Activated naive CD4-positive, alpha-beta T cell treated with anti-CD3 and anti-CD28 coated beads for 36 hours (primary cell): ENCODE results near the gene CANX. TPM values are rescaled to one million over a fixed set of nuclear protein-coding genes. Genes with fewer than 3 reads are reported as not detected.
A peak's percentile ranks its signal among the peaks of the same experiment; 100 is the strongest.

Experiments
- CTCF ChIA-PET: fragments of 350-600 bp; sonication (Branson Sonifier 250); formaldehyde crosslinking; loops from one replicate; lab custom pipeline; 2021; ENCODE audit warnings: antibody characterized with exemption; lab: Charles Lee
- DNase-seq: peaks from one replicate; pipeline ENCODE4 v3.0.0-alpha.2; 2020
- H3K27ac Mint-ChIP-seq: one replicate; pipeline ENCODE4 v1.8.0; 2021; ENCODE audit warnings: mild to moderate bottlenecking, mixed read lengths
- H3K27me3 Mint-ChIP-seq: one replicate; pipeline ENCODE4 v1.8.0; 2021; ENCODE audit warnings: low read depth, mixed read lengths
- H3K36me3 Mint-ChIP-seq: one replicate; pipeline ENCODE4 v1.8.0; 2021; ENCODE audit warnings: low read depth, mixed read lengths
- H3K4me1 Mint-ChIP-seq: one replicate; pipeline ENCODE4 v1.8.0; 2021; ENCODE audit warnings: low read depth, mixed read lengths
- H3K4me3 Mint-ChIP-seq: one replicate; pipeline ENCODE4 v1.8.0; 2021; ENCODE audit warnings: mild to moderate bottlenecking, moderate library complexity, mixed read lengths
- H3K9me3 Mint-ChIP-seq: one replicate; pipeline ENCODE4 v1.8.0; 2021; ENCODE audit warnings: mixed read lengths
- intact Hi-C: fragments of 100-400 bp; cut with micrococcal nuclease; formaldehyde crosslinking; loops from one replicate; pipeline ENCODE4 v1.15.1; 2023
- total RNA-seq, 2 experiments: library from RNA; stranded (reverse); gene quantifications; one replicate each; pipeline ENCODE4 v1.2.3, GENCODE V29; 2021

CANX gene
- total RNA-seq, 2 experiments from 2014 or later: 398 to 455 TPM

GRCh38 chr5:179716286-179716685 is 17.5 kb downstream of the CANX start:
- intact Hi-C loops: no loop called here
- no peak overlapping the region for H3K27ac Mint-ChIP-seq

DNA sequence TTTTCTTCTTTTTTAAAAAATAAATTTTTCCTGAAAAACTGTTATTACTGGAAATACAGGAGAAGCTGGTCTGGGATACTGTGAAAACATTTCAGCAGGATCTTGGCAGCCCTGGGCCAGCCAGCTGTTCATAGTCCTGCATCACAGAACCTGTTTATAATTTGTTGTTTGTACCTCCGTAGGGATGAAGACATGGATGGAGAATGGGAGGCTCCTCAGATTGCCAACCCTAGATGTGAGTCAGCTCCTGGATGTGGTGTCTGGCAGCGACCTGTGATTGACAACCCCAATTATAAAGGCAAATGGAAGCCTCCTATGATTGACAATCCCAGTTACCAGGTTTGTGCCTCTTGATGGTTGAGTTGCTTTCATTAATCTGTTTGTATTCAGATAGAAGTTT is 21.5 kb downstream of the CANX start:
- Mint-ChIP-seq H3K27ac (no peak overlapping the region), H3K27me3 (no peaks in the 10 kb centered on the region), H3K4me3 (no peak overlapping the region), H3K4me1 (peaks cover 6% of the 10 kb centered on the region), H3K36me3 (peaks cover 56% of the 10 kb centered on the region), H3K9me3 (no peaks in the 10 kb centered on the region)
- no peak for DNase-seq
- CTCF ChIA-PET: interaction anchor here (0.5 kb wide), 1 partner anchor 17 kb away, joined by 3 read pairs; no protein-coding TSS in a partner anchor
- intact Hi-C loops: no loop called here

More at GRCh38 chr5:179716286-179716685, 17.5 kb downstream of the CANX start:
- no peak for DNase-seq
- CTCF ChIA-PET: interaction anchor here (0.9 kb wide), 1 partner anchor 46 kb away, joined by 6 read pairs; no protein-coding TSS in a partner anchor
- no peaks in the 10 kb centered on the region for H3K27me3 Mint-ChIP-seq
- H3K4me3 Mint-ChIP-seq: no peak overlapping the region
- no peaks in the 10 kb centered on the region for H3K9me3 Mint-ChIP-seq
- peaks cover 4% of the 10 kb centered on the region for H3K4me1 Mint-ChIP-seq
- peaks cover 45% of the 10 kb centered on the region for H3K36me3 Mint-ChIP-seq

GRCh38 chr5:179724163-179724562 is 25.4 kb downstream of the CANX start:
- Mint-ChIP-seq H3K27ac (peak overlapping the region; percentile 10), H3K4me3 (no peak overlapping the region), H3K9me3 (no peaks in the 10 kb centered on the region), H3K36me3 (peaks cover 44% of the 10 kb centered on the region), H3K4me1 (peaks cover 4% of the 10 kb centered on the region), H3K27me3 (no peaks in the 10 kb centered on the region)
- no peak for DNase-seq
- CTCF ChIA-PET: no interaction called here
- intact Hi-C loops: no loop called here

- no peak overlapping the region for H3K4me3 Mint-ChIP-seq
- no peak overlapping the region for H3K27ac Mint-ChIP-seq
- H3K27me3 Mint-ChIP-seq: no peaks in the 10 kb centered on the region
- CTCF ChIA-PET: interaction anchor here (0.7 kb wide), 1 partner anchor 65 kb away, joined by 3 read pairs; no protein-coding TSS in a partner anchor
- no peaks in the 10 kb centered on the region for H3K9me3 Mint-ChIP-seq
- intact Hi-C loops: no loop called here
- H3K4me1 Mint-ChIP-seq: peaks cover 15% of the 10 kb centered on the region
- H3K36me3 Mint-ChIP-seq: peaks cover 50% of the 10 kb centered on the region
- DNase-seq: no peak
These were observed 28.3 kb downstream of the CANX start for GRCh38 chr5:179727106-179727505.

DNA sequence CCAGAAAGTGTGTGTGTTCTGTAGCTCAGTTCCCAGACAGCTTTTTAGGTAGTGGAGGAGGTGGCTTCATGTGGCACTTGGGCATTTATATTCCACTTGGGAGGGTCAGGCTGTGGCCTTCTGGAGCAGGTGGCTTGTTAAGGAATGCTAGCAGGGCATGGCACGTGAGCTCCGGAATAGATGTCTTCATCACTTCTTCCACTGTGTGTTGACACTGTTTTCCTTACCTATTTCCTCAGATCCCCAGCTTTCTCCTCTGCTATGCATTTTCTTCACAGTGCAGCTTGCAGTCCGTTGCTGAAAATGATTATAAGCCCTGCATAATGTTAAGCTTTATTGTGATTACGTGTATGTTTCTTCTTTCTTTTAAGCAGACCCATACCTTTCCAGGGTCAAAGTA is 30.5 kb downstream of the CANX start:
- H3K9me3 Mint-ChIP-seq: no peaks in the 10 kb centered on the region
- peaks cover 16% of the 10 kb centered on the region for H3K4me1 Mint-ChIP-seq
- no peak overlapping the region for H3K4me3 Mint-ChIP-seq
- H3K27me3 Mint-ChIP-seq: no peaks in the 10 kb centered on the region
- CTCF ChIA-PET: interaction anchor here (0.6 to 1.1 kb wide), 2 partner anchors 32 to 105 kb away, joined by 3 read pairs; partner anchors contain the start of gene HNRNPH1
- intact Hi-C loops: no loop called here
- no peak overlapping the region for H3K27ac Mint-ChIP-seq
- peaks cover 37% of the 10 kb centered on the region for H3K36me3 Mint-ChIP-seq
- DNase-seq: no peak

DNA sequence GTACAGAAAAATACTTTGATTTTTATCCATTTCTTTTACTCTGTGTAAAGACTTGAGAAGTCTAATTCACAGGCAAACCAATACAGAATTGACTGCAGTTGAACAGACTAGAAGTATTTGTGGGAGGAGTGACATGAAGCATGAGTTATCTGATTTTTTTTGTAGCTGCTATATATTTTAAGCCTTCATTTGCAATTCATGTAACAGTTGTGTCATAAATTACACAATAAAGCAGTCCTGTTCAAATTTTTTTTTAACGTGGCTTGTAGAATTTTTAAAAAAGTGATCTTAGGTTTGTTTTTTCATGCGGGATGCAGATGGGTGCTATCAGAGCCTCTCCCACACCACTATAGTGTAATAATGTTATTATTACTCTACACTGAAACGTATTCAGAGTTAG is 31.0 kb downstream of the CANX start:
- Mint-ChIP-seq H3K4me1 (peaks cover 21% of the 10 kb centered on the region), H3K9me3 (no peaks in the 10 kb centered on the region), H3K27me3 (no peaks in the 10 kb centered on the region), H3K4me3 (no peak overlapping the region), H3K36me3 (peaks cover 37% of the 10 kb centered on the region), H3K27ac (peak overlapping the region; percentile 30)
- no peak for DNase-seq
- intact Hi-C loops: loop anchor here (10.0 kb wide), 1 partner anchor 1075 kb away; the partner anchor contains the start of gene MGAT1
- CTCF ChIA-PET: interaction anchor here (1.1 kb wide), 1 partner anchor 32 kb away, joined by 3 read pairs; no protein-coding TSS in a partner anchor

GRCh38 chr5:179730356-179730755 is 31.6 kb downstream of the CANX start:
- Mint-ChIP-seq H3K27ac (peak overlapping the region; percentile 83), H3K4me1 (peaks cover 24% of the 10 kb centered on the region), H3K27me3 (no peaks in the 10 kb centered on the region), H3K4me3 (no peak overlapping the region), H3K36me3 (peaks cover 37% of the 10 kb centered on the region), H3K9me3 (no peaks in the 10 kb centered on the region)
- no peak for DNase-seq
- intact Hi-C loops: loop anchor here (10.0 kb wide), 1 partner anchor 1074 kb away; the partner anchor contains the start of gene MGAT1
- CTCF ChIA-PET: no interaction called here

DNA sequence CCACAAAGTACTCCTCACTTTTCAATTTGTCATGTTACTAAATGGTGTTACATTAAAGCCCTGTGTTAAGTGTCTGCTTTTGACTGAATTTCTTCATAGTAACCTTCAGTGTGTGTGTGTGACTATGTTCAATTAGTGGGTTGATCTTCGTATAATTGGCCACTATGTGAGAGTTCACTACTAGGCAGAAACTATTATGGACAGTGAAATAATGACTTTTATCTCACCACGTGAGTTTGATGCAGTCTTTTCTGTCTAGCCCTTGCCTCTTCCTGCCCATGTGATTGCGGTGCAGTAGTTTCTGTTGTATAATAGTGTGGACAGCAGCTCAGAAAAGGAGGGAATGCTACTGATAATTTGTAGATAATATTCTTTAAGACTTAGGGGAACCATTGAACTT is 32.1 kb downstream of the CANX start:
- Mint-ChIP-seq H3K36me3 (peaks cover 38% of the 10 kb centered on the region), H3K4me1 (peaks cover 27% of the 10 kb centered on the region), H3K27ac (peak overlapping the region; percentile 83), H3K27me3 (no peaks in the 10 kb centered on the region), H3K9me3 (no peaks in the 10 kb centered on the region), H3K4me3 (no peak overlapping the region)
- intact Hi-C loops: loop anchor here (10.0 kb wide), 1 partner anchor 1074 kb away; the partner anchor contains the start of gene MGAT1
- CTCF ChIA-PET: interaction anchor here (1.6 kb wide), 1 partner anchor 32 kb away, joined by 4 read pairs; no protein-coding TSS in a partner anchor
- no peak for DNase-seq

GRCh38 chr5:179731791-179732411 is 33.1 kb downstream of the CANX start:
- Mint-ChIP-seq H3K4me1 (peaks cover 36% of the 10 kb centered on the region), H3K36me3 (peaks cover 35% of the 10 kb centered on the region), H3K9me3 (no peaks in the 10 kb centered on the region), H3K27me3 (no peaks in the 10 kb centered on the region), H3K4me3 (peak overlapping the region; percentile 71), H3K27ac (peak overlapping the region; percentile 90)
- peak; percentile 51 for DNase-seq
- CTCF ChIA-PET: interaction anchor here (0.5 to 1.6 kb wide), 5 partner anchors 14 to 317 kb away, joined by 3 to 4 read pairs (median 4); no protein-coding TSS in a partner anchor
- intact Hi-C loops: loop anchor here (1.0 to 10.0 kb wide), 10 partner anchors 31 to 1073 kb away; partner anchors contain the start of genes CANX, HNRNPH1, MGAT1 and MGAT4B

DNA sequence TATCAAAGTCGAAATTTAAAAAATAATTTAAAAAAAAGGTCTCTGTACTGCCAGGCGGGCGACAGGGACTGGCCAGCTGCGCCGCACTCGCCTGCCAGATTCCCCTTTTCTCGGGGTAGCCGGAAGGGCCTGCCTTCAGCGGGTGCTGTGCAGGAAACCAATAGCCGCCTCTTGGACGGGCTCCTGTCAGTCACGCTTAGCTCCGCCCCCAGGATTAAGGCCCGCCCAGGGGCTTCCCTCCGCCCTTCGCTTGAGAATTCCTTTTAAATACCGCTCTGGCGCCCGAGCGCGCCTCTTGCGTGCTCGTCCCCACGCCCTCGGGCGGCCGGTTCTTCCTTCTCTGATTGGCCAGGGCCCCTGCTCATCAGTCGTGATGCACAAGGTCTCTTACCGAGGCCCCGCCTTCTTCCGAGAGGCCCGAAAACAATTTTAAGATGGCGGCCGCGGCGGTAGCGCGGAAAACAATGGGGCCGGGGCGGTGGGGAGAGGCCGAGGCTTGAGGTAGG is 33.7 kb downstream of the CANX start, which contains the start of gene MAML1:
TSS of gene MAML1 (plus strand) at position 411 of the 506 bp plus-strand sequence. CDS start 291 bp downstream, outside the sequence.
- peak within 1 kb of the TSS; percentile 96 for H3K4me3 Mint-ChIP-seq
- H3K27me3 Mint-ChIP-seq: no peaks in the 10 kb centered on the region
- DNase-seq: peak; percentile 100
- H3K27ac Mint-ChIP-seq: peak within 1 kb of the TSS; percentile 92
- H3K4me1 Mint-ChIP-seq: peaks cover 41% of the 10 kb centered on the region
- intact Hi-C loops: loop anchor here (1.0 to 10.0 kb wide), 10 partner anchors 31 to 1072 kb away; partner anchors contain the start of genes CANX, HNRNPH1, MGAT1 and MGAT4B
- H3K9me3 Mint-ChIP-seq: no peaks in the 10 kb centered on the region
- CTCF ChIA-PET: interaction anchor here (0.5 to 1.6 kb wide), 6 partner anchors 11 to 317 kb away, joined by 3 to 4 read pairs (median 4); no protein-coding TSS in a partner anchor
- peaks cover 38% of the 10 kb centered on the region for H3K36me3 Mint-ChIP-seq

DNA sequence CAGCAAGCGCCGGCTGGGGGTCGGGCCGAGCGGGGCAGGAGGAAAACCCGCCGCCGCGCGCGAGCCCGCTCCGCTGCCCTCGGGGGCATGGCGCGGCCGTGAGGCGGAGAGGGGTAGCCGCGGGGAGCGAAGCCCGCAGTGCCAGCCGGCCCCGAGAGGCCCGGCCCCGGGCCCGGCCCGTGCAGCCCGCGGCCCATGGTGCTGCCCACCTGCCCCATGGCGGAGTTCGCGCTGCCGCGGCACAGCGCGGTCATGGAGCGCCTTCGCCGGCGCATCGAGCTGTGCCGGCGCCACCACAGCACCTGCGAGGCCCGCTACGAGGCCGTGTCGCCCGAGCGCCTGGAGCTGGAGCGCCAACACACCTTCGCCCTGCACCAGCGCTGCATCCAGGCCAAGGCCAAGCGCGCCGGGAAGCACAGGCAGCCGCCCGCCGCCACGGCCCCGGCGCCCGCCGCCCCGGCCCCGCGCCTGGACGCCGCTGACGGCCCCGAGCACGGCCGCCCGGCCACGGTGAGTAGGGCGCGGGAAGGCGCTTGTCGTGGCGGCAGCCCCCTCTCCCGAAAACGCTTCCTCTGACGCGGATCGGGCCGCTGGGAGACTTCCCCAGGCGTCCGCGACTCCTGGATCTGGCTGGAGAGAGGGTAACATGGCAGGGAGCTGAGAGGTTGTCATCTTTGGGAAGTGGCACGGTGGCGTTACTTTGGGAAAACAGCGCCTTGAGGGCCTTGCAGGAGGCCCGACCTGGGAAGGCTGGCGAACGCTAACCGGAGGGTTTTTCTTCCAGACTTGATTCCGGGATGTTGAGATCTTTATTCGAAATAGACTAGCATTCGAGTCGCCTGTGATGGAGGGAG is 34.4 kb downstream of the CANX start:
- CTCF ChIA-PET: interaction anchor here (1.3 to 1.5 kb wide), 3 partner anchors 10 to 36 kb away, joined by 4 read pairs; no protein-coding TSS in a partner anchor
- peaks cover 38% of the 10 kb centered on the region for H3K36me3 Mint-ChIP-seq
- no peaks in the 10 kb centered on the region for H3K9me3 Mint-ChIP-seq
- intact Hi-C loops: loop anchor here (1.0 to 10.0 kb wide), 10 partner anchors 30 to 1072 kb away; partner anchors contain the start of genes CANX, HNRNPH1, MGAT1 and MGAT4B
- peaks cover 47% of the 10 kb centered on the region for H3K4me1 Mint-ChIP-seq
- H3K27ac Mint-ChIP-seq: peak overlapping the region; percentile 92
- peak overlapping the region; percentile 96 for H3K4me3 Mint-ChIP-seq
- H3K27me3 Mint-ChIP-seq: no peaks in the 10 kb centered on the region
- peak; percentile 34 for DNase-seq
